Motor neuron (in vitro differentiated cells): ENCODE measurements around the gene HAND2. TPM values are rescaled to one million over a fixed set of nuclear protein-coding genes. Genes with fewer than 3 reads are reported as not detected.

Experiments used
- ATAC-seq, 8 experiments: fragments of 200-7000 bp; cut with Tn5 transposase; replicated peaks in 6 of 8; 2 replicates each; pipeline ENCODE4 v1.8.0; 2021; ENCODE audit warnings: mild to moderate bottlenecking in 8 of 8, moderate library complexity in 8 of 8
- H3K27ac ChIP-seq, 2 donors: fragments of 250-450 bp; sonication (Bioruptor Pico); 2 replicates each; pipeline ENCODE4 v1.9.0; 2021; ENCODE audit warnings: antibody characterized with exemption in 2 of 2, mild to moderate bottlenecking in 2 of 2, moderate library complexity in 1 of 2
- H3K4me1 ChIP-seq, 2 donors: fragments of 250-450 bp; sonication (Bioruptor Pico); replicated peaks in 1 of 2; 2 replicates each; pipeline ENCODE4 v1.6.1; 2021; ENCODE audit warnings: antibody characterized with exemption in 2 of 2, mild to moderate bottlenecking in 2 of 2, moderate library complexity in 1 of 2
- H3K4me3 ChIP-seq, 5 donors: fragments of 250-450 bp; sonication (Bioruptor Pico); 2 replicates each; pipeline ENCODE4 v1.9.0; 2021; ENCODE audit warnings: antibody characterized with exemption in 5 of 5, mild to moderate bottlenecking in 5 of 5, moderate library complexity in 4 of 5
- WGBS, 10 experiments: fragments of 450-650 bp; shearing (Covaris generic); methylation state at CpG; one replicate each; pipeline ENCODE4 v1.0.0; 2022; 5-methylcytosine and 5-hydroxymethylcytosine counted together
- in situ Hi-C, 9 experiments: fragments of 400-800 bp; cut with MboI; loops; one replicate each; pipeline ENCODE4 v1.15.0; 2021; ENCODE audit warnings: low sequenced_read_pairs in 9 of 9, low pct_unique_long_range_greater_than_20kb in 2 of 9; ENCODE audit not compliant: unreplicated experiment in 9 of 9
- total RNA-seq, 8 experiments: library from RNA; unstranded; fragments of 300-600 nt; gene quantifications; 2 replicates each; pipeline versions ENCODE4 v1.2.3 to v1.2.4, GENCODE V29; 2022

The HAND2 gene
- total RNA-seq, 8 experiments from 2014 or later: 0.05 to 11.4 (median 0.64) TPM

DNA sequence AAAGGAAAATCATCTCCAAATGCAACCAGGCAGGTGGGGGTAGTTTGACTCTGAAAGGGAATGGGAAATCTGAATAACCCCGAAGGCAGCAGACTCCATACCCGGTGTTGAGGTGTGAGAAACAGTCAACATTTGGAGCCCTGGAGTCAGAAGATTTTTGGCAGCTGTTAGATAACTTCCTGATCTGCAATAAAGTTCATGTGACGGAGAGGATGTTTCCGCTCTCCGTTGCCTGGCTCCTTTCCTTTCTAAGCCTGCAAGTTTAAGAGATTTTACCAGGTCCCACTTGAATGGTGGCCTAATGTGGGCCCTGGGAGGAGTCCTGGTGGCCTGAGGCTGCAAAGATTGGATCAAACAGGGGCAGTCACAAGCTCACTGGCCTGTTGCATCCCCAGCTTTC lies 27.7 kb downstream of the HAND2 start:
- no peak for ATAC-seq
- H3K4me1 ChIP-seq: no peaks in the 10 kb centered on the region
- no peak overlapping the region for H3K27ac ChIP-seq
- WGBS, 10 experiments: 37 to 100% (median 67%) methylated on average over 1 to 3 of the region's 5 CpGs; no CpG with 5 or more reads in 3 of the 10 experiments
- no peak overlapping the region for H3K4me3 ChIP-seq
- in situ Hi-C loops: loop anchor here in 3 of 9 experiments (25.0 kb wide), 3 partner anchors 235 to 660 kb away; no protein-coding TSS in a partner anchor

DNA sequence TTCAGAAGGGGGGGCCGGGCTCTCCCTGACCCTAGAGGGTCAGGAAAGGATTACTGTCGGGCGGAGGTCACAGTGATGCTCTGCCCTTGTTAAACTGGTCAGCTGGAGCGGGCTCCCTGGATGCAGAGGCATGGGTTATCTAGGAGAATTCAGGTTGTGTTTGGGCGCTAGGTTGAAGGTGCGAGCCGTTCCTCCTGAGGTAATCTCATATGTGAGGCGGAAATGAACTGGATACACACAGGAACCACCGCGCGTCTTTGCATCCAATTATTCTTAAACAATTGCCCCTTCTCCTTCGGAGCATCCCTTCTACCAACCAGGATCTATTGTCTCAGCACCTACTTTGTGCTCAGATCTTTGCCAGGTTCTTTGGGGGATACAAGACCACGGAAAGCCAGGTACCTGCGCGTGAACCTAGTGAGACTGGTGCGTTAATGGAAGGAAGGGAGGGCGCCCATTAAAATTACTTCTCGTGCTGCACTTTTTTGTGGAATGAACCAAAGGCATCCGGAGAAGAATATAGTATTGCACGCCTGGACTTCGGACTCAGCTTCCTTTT lies 28.4 kb downstream of the HAND2 start:
- 30 to 96% (median 88%) methylated on average over 1 to 15 of the region's 21 CpGs; no CpG with 5 or more reads in 1 of the 10 experiments for WGBS, 10 experiments
- no peak for ATAC-seq
- Histone ChIP-seq H3K4me3 (no peak overlapping the region), H3K27ac (no peak overlapping the region), H3K4me1 (no peaks in the 10 kb centered on the region)
- in situ Hi-C loops: loop anchor here in 3 of 9 experiments (25.0 kb wide), 3 partner anchors 236 to 661 kb away; no protein-coding TSS in a partner anchor

DNA sequence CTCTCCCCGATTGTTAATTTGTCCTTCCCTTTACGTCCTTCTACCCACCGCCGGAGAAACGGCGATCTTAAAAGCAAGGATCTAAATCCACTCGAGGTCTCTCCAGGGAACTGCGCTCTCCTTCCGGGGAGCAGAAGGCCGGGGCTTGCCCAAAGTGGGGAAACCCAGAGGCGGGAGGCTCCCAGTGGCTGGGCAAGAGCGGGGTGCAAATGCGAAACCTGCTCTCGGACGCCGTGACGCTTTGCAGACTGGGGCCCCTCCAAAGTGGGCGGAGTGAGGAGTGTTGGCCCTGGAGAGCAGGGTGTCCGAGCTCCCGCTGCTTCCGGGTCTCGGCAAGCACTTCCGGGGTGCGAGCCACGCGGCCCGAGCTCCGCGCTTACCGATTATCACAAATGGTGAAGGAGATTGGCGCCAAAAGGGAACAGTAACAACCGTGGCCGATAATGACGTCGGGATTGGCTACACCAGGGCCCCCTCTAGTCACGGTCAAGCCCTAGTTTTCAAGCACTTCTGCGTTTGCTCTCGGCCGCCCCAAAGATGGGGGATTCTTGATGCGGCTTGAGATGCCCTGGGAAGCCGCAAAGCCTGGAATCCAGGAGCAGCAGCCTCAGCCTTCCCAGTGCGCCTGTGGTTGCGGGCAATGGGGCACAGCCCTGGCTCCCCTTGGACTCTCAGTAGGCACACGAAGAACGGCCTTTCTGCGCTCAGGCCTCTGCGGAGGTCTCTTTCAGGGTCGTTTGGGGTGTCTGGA lies 29.0 kb downstream of the HAND2 start:
- Histone ChIP-seq H3K4me1 (no peaks in the 10 kb centered on the region), H3K27ac (no peak overlapping the region), H3K4me3 (no peak overlapping the region)
- WGBS, 10 experiments: 60 to 100% (median 83%) methylated on average over 1 to 20 of the region's 48 CpGs; no CpG with 5 or more reads in 3 of the 10 experiments
- no peak for ATAC-seq
- in situ Hi-C loops: loop anchor here in 3 of 9 experiments (25.0 kb wide), 3 partner anchors 236 to 661 kb away; no protein-coding TSS in a partner anchor

DNA sequence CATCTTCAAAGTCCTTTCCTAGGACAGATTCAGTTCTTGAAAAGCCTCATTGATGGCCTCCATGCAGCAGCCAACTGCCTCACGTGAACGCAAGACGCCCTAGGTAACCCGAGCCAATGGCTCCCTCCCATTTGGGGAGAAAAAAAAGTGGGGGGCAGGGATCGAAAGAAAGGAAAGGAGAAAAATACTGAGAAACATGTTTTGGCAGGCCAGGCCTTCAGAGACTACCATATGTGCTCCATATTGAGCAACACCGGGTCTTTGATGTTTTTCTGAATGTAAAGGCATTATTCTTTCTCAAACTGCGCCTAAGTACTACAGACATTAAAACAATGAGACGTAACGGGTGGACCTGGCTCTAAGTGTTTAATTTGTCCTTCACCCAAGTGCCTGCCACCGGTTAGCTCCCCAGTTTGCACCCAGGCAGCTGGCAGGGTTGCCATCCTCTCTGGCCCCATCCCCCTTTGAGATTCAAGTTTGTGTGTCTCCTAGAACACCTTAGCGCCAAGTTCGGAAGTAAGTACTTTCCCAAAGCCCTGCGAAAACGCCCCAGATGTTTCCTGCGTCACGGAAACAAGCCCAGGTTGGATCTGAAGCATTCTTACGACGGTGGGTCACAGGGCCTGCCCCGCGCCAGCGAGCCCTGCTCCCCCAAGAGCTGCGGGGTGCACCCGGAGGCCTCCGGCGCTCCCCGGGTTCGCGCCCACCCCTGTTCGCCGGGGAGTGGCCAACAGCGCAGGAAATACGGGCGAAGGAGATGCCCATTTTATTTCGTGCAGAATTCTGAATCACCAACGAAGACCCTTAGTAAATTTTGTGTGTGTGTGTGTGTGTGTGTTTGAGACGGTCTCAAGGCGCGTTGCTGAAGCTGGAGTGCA lies 30.1 kb downstream of the HAND2 start:
- WGBS, 10 experiments: 31 to 89% (median 74%) methylated on average over 2 to 13 of the region's 38 CpGs
- Histone ChIP-seq H3K4me1 (no peaks in the 10 kb centered on the region), H3K4me3 (no peak overlapping the region), H3K27ac (no peak overlapping the region)
- in situ Hi-C loops: loop anchor here in 3 of 9 experiments (10.0 to 25.0 kb wide), 4 partner anchors 75 to 662 kb away; no protein-coding TSS in a partner anchor
- ATAC-seq: no peak

DNA sequence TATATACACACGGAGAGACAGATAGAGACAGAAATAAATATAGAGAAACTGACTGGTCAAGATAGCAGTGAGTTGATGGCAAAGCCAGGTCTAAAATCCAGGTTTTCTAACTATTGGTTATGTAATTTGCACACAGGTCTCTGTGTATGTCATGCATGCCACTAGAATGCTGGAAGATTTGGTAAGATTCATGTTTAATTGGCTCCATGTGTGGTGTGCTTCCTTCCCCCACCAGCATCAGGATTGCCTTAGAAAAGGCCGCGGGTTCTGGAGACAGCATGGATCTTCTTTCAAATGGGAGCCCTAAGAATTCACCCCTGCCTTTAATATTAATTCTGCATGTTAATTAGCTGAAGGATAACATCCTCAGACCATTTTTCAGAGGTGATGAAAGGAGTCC lies 31.3 kb downstream of the HAND2 start:
- Histone ChIP-seq H3K4me1 (no peaks in the 10 kb centered on the region), H3K4me3 (no peak overlapping the region), H3K27ac (no peak overlapping the region)
- 22 to 100% (median 83%) methylated on average over 1 to 3 of the region's 3 CpGs; no CpG with 5 or more reads in 1 of the 10 experiments for WGBS, 10 experiments
- in situ Hi-C loops: loop anchor here in 1 of 9 experiments (10.0 kb wide), 1 partner anchor 74 kb away; no protein-coding TSS in a partner anchor
- ATAC-seq: peak in 1 of 8 experiments; percentile 28

DNA sequence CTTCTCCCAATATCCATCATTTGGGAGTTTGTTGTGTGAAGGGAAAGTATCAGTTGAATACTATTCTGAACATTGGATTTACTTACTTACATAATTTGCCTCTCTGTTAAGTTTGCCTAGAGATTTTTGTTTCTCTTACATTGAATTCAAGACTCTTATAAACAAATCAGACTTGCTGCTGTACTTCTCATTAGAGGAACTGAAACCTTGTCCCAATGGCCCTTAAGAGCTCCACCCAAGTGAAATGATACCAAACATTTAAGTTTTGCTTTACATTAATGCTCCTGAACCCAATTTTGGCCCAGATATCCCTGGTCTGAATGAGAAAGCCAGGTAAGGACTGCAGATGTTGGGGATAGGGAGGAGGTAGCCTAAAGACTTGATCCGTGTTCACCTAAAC lies 32.0 kb downstream of the HAND2 start:
- WGBS, 10 experiments: 60 to 100% (median 88%) methylated on average over 1 of the region's 1 CpG; no CpG with 5 or more reads in 5 of the 10 experiments
- in situ Hi-C loops: loop anchor here in 1 of 9 experiments (10.0 kb wide), 1 partner anchor 73 kb away; no protein-coding TSS in a partner anchor
- no peak overlapping the region for H3K4me3 ChIP-seq
- no peak overlapping the region for H3K27ac ChIP-seq
- no peak for ATAC-seq
- no peaks in the 10 kb centered on the region for H3K4me1 ChIP-seq

DNA sequence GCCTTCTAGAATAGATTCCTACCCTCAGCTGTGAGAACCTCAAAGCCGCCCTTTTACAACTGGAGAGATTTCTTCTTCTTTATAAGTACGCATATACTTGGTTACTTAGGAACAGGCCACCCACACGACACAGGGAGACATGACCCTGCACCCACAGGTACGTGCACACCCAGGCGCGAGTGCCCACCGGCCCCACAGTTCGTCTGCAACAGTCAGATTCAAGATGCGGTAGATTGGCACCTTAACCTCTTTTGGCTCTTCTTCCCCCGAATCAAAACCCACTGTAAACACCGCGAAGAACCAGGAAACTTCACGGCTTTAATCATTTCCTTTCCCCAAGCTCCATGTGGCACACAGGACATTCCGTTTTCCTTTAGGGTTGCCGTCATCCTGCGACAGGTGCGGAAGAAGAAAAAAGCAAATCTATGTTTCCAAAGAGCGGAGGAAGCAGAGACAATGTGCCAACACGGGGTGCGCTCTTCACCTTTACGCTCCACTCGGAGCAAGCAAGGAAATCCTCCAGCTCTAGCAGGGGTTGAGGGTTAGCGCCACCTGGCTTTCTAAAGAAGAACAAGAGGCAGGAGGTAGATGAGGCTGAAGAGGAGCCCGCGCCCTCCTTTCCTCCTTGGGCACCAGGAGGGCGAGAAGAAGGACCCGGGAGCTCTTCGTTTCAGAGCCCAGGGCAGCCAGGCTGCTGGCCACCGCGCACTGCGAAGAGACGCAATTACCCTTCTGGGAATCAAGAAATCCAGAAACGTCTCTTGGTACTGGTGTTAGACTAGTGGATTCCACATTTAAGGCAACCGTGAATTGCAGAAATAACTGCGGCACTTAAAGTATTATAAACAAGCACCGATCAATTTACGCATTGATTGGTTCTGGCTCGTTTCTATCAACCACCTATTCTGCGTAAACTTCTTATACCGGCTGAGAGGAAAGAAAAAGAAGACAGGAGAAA lies 35.7 kb downstream of the HAND2 start:
- Histone ChIP-seq H3K4me1 (no peaks in the 10 kb centered on the region), H3K4me3 (peak overlapping the region; percentile 17 to 35 (median 19)), H3K27ac (no peak overlapping the region)
- in situ Hi-C loops: loop anchor here in 1 of 9 experiments (10.0 kb wide), 1 partner anchor 69 kb away; no protein-coding TSS in a partner anchor
- WGBS, 10 experiments: 20 to 59% (median 33%) methylated on average over 3 to 28 of the region's 40 CpGs
- peak; percentile 62 to 89 (median 74) for ATAC-seq

DNA sequence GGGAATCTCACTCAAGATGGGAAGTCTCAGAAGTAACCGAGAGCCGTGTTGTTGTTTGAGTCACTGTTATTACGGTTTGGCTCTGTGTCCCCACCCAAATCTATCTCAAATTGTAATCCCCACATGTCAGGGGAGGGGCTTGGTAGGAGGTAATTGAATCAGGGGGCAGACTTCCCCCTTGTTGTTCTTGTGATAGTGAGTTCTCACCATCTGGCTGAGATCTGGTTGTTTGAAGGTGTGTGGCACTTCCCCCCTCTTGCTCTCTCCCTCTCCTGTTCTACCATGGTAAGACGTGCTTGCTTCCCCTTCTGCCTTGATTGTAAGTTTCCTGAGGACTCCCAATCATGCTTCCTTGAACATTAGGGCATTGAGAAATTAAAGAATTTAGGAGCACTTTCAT lies 37.0 kb downstream of the HAND2 start:
- 100% methylated on average over 1 of the region's 4 CpGs; no CpG with 5 or more reads in 7 of the 10 experiments for WGBS, 10 experiments
- ATAC-seq: no peak
- Histone ChIP-seq H3K4me3 (no peak overlapping the region), H3K4me1 (no peaks in the 10 kb centered on the region), H3K27ac (no peak overlapping the region)
- in situ Hi-C loops: loop anchor here in 1 of 9 experiments (10.0 kb wide), 1 partner anchor 68 kb away; no protein-coding TSS in a partner anchor

DNA sequence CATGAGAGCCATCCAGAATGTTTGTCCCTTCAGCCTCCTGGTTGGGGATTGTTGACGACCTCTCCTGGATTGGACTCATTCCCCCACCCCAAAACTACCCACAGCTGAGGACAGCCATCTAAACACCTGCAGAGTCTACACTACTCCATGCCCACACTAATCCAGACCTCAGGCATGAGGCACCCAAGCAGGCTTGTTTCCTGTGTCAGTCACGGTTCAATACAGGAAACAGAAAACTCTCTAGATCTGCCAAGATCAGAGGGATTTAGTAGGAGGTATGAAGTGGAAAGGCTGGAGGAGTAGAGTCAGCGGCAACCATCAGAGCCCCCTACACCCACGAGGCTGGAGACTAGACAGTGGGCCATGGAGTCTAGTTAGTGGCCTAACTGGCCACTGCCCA lies 37.7 kb downstream of the HAND2 start:
- no peaks in the 10 kb centered on the region for H3K4me1 ChIP-seq
- in situ Hi-C loops: loop anchor here in 1 of 9 experiments (10.0 kb wide), 1 partner anchor 68 kb away; no protein-coding TSS in a partner anchor
- WGBS, 10 experiments: 70 to 100% (median 90%) methylated on average over 1 to 4 of the region's 4 CpGs; no CpG with 5 or more reads in 5 of the 10 experiments
- H3K4me3 ChIP-seq: no peak overlapping the region
- no peak overlapping the region for H3K27ac ChIP-seq
- ATAC-seq: no peak

DNA sequence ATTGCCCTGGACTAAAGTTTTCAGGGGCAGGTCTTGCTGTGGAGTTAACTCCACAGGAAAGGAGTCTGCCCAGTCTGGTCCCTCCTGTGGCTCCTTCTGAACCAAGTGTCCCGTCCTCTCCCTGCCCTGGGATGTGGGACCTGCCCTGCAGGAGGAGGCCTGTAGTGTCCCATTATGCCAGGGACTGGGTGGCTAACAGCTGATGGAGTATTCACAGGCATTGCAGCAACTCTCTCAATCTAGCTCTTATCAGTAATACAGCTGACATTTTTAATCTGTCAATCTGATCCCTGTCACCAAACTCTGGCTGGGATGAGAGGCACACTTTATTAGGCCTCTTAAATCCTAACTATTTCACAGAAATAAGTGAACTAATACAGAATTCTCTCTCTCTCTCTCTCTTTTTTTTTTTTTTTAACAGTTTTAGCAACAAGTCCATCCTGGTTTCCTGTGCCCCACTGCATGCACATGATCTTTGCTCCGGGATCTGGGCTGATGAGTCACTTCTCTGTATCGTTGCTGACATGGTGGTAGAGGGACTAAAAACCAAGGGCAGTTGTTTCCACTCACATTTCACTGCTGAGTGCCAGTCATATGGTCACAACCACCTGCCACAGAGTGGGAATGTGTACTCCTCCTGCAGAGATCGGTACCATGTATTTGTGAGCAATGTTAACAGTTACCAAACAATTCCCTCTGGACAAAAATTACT lies 39.1 kb downstream of the HAND2 start:
- ATAC-seq: peak; percentile 12 to 69 (median 52)
- WGBS, 10 experiments: 0 to 70% (median 43%) methylated on average over 2 to 4 of the region's 4 CpGs; no CpG with 5 or more reads in 2 of the 10 experiments
- H3K27ac ChIP-seq: no peak overlapping the region
- H3K4me3 ChIP-seq: no peak overlapping the region
- in situ Hi-C loops: loop anchor here in 1 of 9 experiments (10.0 kb wide), 1 partner anchor 66 kb away; no protein-coding TSS in a partner anchor
- H3K4me1 ChIP-seq: no peaks in the 10 kb centered on the region

DNA sequence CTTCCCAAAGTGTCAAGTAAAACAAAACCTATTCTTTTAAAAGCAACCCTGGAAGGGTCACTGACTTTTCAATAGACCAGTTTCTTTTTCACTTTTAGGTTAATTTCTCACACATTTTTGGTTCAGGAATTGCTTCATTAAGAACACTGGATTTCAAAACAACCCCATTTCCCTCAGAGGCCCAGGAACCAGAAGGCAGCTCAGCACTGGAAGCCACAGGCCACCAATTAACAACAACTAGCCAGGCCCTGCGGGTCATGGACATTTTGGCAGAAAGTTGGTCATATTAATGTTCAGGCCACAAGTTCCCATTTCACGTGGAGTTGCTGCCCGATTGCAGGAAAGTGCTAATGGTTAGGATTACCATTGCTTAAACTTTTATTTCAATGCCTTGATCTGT lies 39.8 kb downstream of the HAND2 start:
- no peaks in the 10 kb centered on the region for H3K4me1 ChIP-seq
- no peak overlapping the region for H3K27ac ChIP-seq
- peak in 1 of 8 experiments; percentile 4 for ATAC-seq
- in situ Hi-C loops: loop anchor here in 1 of 9 experiments (10.0 kb wide), 1 partner anchor 65 kb away; no protein-coding TSS in a partner anchor
- WGBS, 10 experiments: 0 to 88% (median 61%) methylated on average over 1 to 3 of the region's 3 CpGs
- no peak overlapping the region for H3K4me3 ChIP-seq
